GM19035 (cell line): ENCODE data around the gene CACNG8.
"Not testable (repeated sequence)": the region's sequence is repeated elsewhere in the genome, so short reads cannot be mapped to it uniquely, and the experiment has no call there.

Experiments used
- ATAC-seq: cut with Tn5 transposase; IDR thresholded peaks from one replicate; pipeline ENCODE4 v1.9.1; 2021; ENCODE audit not compliant: unreplicated experiment

CACNG8 gene

GRCh38 chr19:54030895-54031586 lies 68.3 kb downstream of the CACNG8 start:
- no peak for ATAC-seq

GRCh38 chr19:54035215-54036178 lies 72.8 kb downstream of the CACNG8 start:
- ATAC-seq, result no peak

- not testable (repeated sequence) for ATAC-seq
Measured at GRCh38 chr19:54036542-54036941, 73.8 kb downstream of the CACNG8 start.
